Thoracic aorta (tissue), 2 donors: ENCODE data around the gene SIRT2. TPM values are rescaled to one million over a fixed set of nuclear protein-coding genes. Genes with fewer than 3 reads are reported as not detected.

Source experiments
- ATAC-seq: fragments of 150-250 bp; one replicate; pipeline ENCODE4 v1.8.0; 2017; ENCODE audit warnings: low read depth; ENCODE audit not compliant: insufficient number of reproducible peaks, low FRiP score
- DNase-seq: peaks from one replicate; pipeline ENCODE4 v3.0.0-alpha.2; 2020; ENCODE audit warnings: low spot score
- H3K27ac ChIP-seq, 2 donors: fragments of 200-600 bp; sonication (generic); 1 replicate in 1 of 2; 2 replicates in 1 of 2; pipeline ENCODE4 v1.5.1; 2016; ENCODE audit warnings: mild to moderate bottlenecking in 2 of 2, moderate library complexity in 2 of 2
- H3K27me3 ChIP-seq: fragments of 200-600 bp; sonication (generic); replicated peaks from 2 replicates; pipeline ENCODE4 v1.6.0; 2016; ENCODE audit warnings: mild to moderate bottlenecking; ENCODE audit not compliant: insufficient read depth
- H3K36me3 ChIP-seq: fragments of 200-600 bp; sonication (generic); one replicate; pipeline ENCODE4 v1.5.1; 2016
- H3K4me1 ChIP-seq, 2 donors: fragments of 200-600 bp; sonication (generic); 1 replicate in 1 of 2; 2 replicates in 1 of 2; pipeline versions ENCODE4 v1.5.1 to v1.6.0; 2016; ENCODE audit warnings: low read depth in 2 of 2, mild to moderate bottlenecking in 1 of 2; ENCODE audit not compliant: control insufficient read depth in 1 of 2
- H3K4me3 ChIP-seq: fragments of 200-600 bp; sonication (generic); 2 replicates; pipeline ENCODE4 v1.5.1; 2016; ENCODE audit warnings: mild to moderate bottlenecking
- H3K9me3 ChIP-seq: fragments of 200-600 bp; sonication (generic); 2 replicates; pipeline ENCODE4 v1.5.1; 2016
- total RNA-seq, 2 donors: library from RNA; depleted of rRNA; stranded (reverse); fragments of >200 nt; gene quantifications; one replicate each; pipeline versions ENCODE4 v1.1.0 to v1.2.3, GENCODE V29; 2016
- TF ChIP-seq, protein P1 (sequence below): fragments of 200-600 bp; sonication (generic); IDR thresholded peaks from one replicate; pipeline ENCODE4 v1.5.1; 2019; ENCODE audit warnings: antibody characterized with exemption

Gene SIRT2
- total RNA-seq, 2 donors from 2014 or later, result 42.8 to 68.4 TPM

DNA sequence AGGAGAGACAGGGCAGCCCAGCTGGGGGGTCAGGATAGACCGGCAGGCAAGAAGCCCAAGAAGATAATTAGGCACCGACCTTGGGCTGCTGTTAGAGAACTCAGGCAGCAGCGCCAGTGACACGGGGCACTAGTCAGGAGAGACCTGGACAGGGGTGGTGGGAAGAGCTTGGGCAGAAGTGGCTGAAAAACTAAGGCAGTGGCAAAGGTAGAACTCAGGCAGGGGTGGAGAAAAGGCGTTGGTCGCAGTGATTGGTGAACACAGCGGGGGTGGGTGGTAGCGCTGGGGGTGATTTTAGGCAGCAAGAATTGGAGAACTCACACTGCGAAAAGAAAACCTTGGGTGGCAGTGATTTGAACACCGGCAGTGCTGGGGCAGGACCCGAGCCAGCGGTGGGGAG, 8.3 kb upstream of the SIRT2 start:
- Histone ChIP-seq H3K4me1 (no peaks in the 10 kb centered on the region), H3K36me3 (peaks cover 29% of the 10 kb centered on the region), H3K4me3 (no peak overlapping the region), H3K27ac (no peak overlapping the region), H3K27me3 (no peaks in the 10 kb centered on the region), H3K9me3 (no peaks in the 10 kb centered on the region)
- no peak for DNase-seq
- TF ChIP-seq, protein P1, sequence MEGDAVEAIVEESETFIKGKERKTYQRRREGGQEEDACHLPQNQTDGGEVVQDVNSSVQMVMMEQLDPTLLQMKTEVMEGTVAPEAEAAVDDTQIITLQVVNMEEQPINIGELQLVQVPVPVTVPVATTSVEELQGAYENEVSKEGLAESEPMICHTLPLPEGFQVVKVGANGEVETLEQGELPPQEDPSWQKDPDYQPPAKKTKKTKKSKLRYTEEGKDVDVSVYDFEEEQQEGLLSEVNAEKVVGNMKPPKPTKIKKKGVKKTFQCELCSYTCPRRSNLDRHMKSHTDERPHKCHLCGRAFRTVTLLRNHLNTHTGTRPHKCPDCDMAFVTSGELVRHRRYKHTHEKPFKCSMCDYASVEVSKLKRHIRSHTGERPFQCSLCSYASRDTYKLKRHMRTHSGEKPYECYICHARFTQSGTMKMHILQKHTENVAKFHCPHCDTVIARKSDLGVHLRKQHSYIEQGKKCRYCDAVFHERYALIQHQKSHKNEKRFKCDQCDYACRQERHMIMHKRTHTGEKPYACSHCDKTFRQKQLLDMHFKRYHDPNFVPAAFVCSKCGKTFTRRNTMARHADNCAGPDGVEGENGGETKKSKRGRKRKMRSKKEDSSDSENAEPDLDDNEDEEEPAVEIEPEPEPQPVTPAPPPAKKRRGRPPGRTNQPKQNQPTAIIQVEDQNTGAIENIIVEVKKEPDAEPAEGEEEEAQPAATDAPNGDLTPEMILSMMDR, result no peak
- ATAC-seq, result no peak

DNA sequence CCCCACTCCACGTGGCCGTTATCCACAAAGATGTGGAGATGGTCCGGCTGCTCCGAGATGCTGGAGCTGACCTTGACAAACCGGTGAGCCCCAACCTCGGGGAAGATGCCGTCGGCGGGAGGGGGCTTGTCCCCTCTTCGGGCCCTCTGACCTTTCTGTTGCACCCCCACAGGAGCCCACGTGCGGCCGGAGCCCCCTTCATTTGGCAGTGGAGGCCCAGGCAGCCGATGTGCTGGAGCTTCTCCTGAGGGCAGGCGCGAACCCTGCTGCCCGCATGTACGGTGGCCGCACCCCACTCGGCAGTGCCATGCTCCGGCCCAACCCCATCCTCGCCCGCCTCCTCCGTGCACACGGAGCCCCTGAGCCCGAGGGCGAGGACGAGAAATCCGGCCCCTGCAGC, 7.8 kb upstream of the SIRT2 start:
- Histone ChIP-seq H3K27me3 (no peaks in the 10 kb centered on the region), H3K4me3 (no peak overlapping the region), H3K4me1 (no peaks in the 10 kb centered on the region), H3K27ac (no peak overlapping the region), H3K36me3 (peaks cover 29% of the 10 kb centered on the region), H3K9me3 (no peaks in the 10 kb centered on the region)
- ATAC-seq (no peak), DNase-seq (no peak)
- TF ChIP-seq, protein P1, result no peak

DNA sequence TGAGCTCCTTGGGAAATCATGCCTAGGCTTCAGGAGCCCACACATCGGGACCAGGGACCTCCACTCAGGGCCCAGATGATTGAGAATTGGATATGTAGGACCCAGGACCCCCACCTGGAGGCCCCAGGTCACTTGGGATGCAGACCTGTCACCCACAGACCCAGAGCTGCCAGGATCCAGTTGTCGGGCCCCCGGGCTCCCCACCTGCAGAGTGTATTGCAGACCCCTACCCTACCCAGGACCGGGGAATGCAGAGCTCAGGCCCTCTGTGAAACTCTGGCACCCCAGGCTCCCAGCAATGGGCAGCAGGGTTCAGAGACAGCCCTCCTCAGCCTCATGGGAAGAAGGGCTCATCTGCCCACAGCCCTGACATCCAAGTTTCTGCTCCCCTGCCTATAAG, 6.2 kb upstream of the SIRT2 start:
- TF ChIP-seq, protein P1, result no peak
- H3K27me3 ChIP-seq, result no peaks in the 10 kb centered on the region
- no peaks in the 10 kb centered on the region for H3K9me3 ChIP-seq
- no peak for DNase-seq
- H3K36me3 ChIP-seq, result peaks cover 29% of the 10 kb centered on the region
- H3K27ac ChIP-seq, result no peak overlapping the region
- no peak overlapping the region for H3K4me3 ChIP-seq
- ATAC-seq, result no peak
- H3K4me1 ChIP-seq, result peaks cover 7 to 12% of the 10 kb centered on the region in 2 donors

DNA sequence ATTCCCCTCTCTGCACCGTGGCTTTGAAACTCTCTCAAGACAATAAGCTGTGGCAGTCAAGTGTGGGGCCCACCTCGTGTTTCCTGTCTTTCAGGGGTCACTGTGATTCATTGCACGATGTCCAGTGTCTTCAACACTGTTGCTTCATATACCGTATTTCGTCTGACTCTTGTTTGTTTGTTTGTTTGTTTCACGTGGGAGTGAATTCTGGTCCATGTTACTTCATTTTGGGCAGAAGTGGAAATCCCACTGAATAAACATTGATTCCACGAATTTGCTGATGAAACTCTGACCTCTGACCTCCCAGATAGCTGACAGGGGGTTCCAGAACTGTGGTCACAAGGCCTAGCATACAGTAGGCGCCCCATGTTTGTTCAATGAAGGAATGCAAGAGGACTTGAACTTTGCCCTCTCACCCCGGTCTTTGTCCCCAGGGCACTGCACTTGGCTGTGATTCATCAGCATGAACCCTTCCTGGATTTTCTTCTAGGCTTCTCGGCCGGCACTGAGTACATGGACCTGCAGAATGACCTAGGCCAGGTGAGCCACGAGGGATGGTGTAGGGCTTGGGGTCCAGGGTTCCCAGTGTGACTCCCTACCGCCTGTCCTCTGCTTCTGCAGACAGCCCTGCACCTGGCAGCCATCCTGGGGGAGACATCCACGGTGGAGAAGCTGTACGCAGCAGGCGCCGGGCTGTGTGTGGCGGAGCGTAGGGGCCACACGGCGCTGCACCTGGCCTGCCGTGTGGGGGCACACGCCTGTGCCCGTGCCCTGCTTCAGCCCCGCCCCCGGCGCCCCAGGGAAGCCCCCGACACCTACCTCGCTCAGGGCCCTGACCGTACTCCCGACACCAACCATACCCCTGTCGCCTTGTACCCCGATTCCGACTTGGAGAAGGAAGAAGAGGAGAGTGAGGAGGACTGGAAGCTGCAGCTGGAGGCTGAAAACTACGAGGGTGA, 5.4 kb upstream of the SIRT2 start:
- H3K9me3 ChIP-seq, result no peaks in the 10 kb centered on the region
- ATAC-seq (no peak), DNase-seq (no peak)
- TF ChIP-seq, protein P1, result no peak
- peaks cover 29% of the 10 kb centered on the region for H3K36me3 ChIP-seq
- H3K27ac ChIP-seq, result no peak overlapping the region
- no peaks in the 10 kb centered on the region for H3K27me3 ChIP-seq
- H3K4me3 ChIP-seq, result no peak overlapping the region
- H3K4me1 ChIP-seq, result peaks cover 10 to 16% of the 10 kb centered on the region in 2 donors

DNA sequence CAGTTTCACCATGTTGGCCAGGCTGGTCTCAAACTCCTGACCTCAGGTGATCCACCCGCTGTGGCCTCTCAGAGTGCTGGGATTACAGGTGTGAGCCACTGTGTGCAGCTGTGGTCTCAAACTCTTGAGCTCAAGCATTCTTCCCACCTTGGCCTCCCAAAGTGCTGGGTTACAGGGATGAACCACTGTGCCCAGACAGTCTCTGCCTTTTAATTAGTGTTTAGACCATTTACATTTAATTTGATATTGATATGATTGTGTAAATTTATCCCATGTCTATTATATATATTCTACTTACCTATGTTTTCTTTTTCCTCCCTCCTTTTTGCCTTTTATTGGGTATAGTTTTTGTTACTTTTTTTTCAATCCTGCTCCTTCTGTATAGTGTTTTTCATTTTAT, 2.3 kb upstream of the SIRT2 start:
- H3K4me1 ChIP-seq, result peaks cover 18 to 33% of the 10 kb centered on the region in 2 donors
- H3K36me3 ChIP-seq, result peaks cover 21% of the 10 kb centered on the region
- DNase-seq, result no peak
- no peaks in the 10 kb centered on the region for H3K27me3 ChIP-seq
- TF ChIP-seq, protein P1, result no peak
- H3K9me3 ChIP-seq, result no peaks in the 10 kb centered on the region
- H3K4me3 ChIP-seq, result no peak overlapping the region
- ATAC-seq, result no peak
- no peak overlapping the region for H3K27ac ChIP-seq
